ENCODE data around the gene ZNF319. TPM values are rescaled to one million over a fixed set of nuclear protein-coding genes. Genes with fewer than 3 reads are reported as not detected.

The ZNF319 gene
- total and polyA plus RNA-seq, 2 experiments from 2014 or later: 1.7 to 10.0 TPM

DNA sequence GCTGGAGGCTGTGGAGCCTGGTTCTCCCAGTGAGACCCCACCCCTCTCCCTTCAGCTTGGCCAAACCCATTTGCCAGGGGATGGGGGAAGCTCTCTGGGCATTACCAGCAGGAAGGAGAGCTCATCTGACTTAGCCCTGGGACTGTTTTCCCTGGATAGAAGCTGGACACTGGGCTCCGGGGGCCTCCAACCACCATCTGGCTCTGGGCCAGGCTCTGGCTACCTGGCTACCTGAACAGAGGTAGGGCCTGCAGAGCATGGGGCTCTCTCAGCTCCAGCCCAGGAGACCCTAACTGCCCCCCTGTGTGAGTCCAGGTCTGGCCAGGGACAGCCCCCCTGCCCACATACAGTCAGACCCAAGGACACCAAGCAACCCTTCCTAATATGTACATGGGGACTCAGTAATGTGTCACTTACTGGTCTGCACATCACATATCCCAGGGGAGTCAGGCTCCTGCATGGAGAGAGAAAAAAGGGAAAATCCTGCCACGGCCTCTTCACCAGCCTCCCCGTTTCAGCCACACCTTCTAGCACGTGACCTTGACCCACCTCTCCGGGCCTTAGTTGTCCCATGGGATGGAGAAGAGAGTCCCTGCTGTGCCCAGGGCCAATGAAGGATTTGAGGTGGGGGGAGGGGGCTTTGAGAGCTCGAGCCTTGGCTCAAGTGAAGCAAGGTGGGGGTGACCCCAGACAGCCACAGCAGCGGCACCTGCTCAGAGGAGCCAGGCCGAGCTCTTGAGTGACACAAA is 43.4 kb downstream of the ZNF319 start (continued):
- TF ChIP-seq, protein P1, sequence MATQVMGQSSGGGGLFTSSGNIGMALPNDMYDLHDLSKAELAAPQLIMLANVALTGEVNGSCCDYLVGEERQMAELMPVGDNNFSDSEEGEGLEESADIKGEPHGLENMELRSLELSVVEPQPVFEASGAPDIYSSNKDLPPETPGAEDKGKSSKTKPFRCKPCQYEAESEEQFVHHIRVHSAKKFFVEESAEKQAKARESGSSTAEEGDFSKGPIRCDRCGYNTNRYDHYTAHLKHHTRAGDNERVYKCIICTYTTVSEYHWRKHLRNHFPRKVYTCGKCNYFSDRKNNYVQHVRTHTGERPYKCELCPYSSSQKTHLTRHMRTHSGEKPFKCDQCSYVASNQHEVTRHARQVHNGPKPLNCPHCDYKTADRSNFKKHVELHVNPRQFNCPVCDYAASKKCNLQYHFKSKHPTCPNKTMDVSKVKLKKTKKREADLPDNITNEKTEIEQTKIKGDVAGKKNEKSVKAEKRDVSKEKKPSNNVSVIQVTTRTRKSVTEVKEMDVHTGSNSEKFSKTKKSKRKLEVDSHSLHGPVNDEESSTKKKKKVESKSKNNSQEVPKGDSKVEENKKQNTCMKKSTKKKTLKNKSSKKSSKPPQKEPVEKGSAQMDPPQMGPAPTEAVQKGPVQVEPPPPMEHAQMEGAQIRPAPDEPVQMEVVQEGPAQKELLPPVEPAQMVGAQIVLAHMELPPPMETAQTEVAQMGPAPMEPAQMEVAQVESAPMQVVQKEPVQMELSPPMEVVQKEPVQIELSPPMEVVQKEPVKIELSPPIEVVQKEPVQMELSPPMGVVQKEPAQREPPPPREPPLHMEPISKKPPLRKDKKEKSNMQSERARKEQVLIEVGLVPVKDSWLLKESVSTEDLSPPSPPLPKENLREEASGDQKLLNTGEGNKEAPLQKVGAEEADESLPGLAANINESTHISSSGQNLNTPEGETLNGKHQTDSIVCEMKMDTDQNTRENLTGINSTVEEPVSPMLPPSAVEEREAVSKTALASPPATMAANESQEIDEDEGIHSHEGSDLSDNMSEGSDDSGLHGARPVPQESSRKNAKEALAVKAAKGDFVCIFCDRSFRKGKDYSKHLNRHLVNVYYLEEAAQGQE (IDR thresholded peaks at IDR 0.05; ENCODE audit: unreplicated experiment): no peak
- TF ChIP-seq CTCF (conservative IDR thresholded peaks at IDR 0.05; ENCODE audit: low read depth in 2 of 2): no peak
- TF ChIP-seq ZNF331 (CRISPR knock-in tag; IDR thresholded peaks at IDR 0.05; ENCODE audit: low read depth): no peak

GRCh38 chr16:57956270-57956808 is 44.1 kb downstream of the ZNF319 start:
- Histone ChIP-seq H2AFZ (no peak overlapping the region), H3F3A (replicated peaks; ENCODE audit: low read depth) (no peaks in the 10 kb centered on the region), H3K9me2 (ENCODE audit: insufficient read depth) (no peaks in the 10 kb centered on the region), H3K79me2 (replicated peaks; ENCODE audit: insufficient read depth) (no peaks in the 10 kb centered on the region), H4K20me1 (replicated peaks; ENCODE audit: insufficient read depth) (no peaks in the 10 kb centered on the region), H3K36me3 (ENCODE audit: insufficient read depth) (no peaks in the 10 kb centered on the region), H3K27ac (ENCODE audit: low read depth) (no peak overlapping the region), H3K4me2 (no peak overlapping the region), H3K4me1 (ENCODE audit: insufficient read depth) (no peaks in the 10 kb centered on the region), H3K4me3 (no peak overlapping the region), H3K27me3 (ENCODE audit: insufficient read depth) (no peaks in the 10 kb centered on the region)
- peaks cover 15% of the 10 kb centered on the region for H3K4me1 Mint-ChIP-seq
- H3K36me3 Mint-ChIP-seq (ENCODE audit: low read depth): no peaks in the 10 kb centered on the region
- no peak overlapping the region for H3K27ac Mint-ChIP-seq
- H3K9me3 Mint-ChIP-seq: no peaks in the 10 kb centered on the region
- peaks cover 10% of the 10 kb centered on the region for H3K27me3 Mint-ChIP-seq (ENCODE audit: insufficient read depth, low read depth, poor library complexity)
- ATAC-seq (no peak), DNase-seq (ENCODE audit: low spot score) (no peak)
- H3K4me3 Mint-ChIP-seq: no peak overlapping the region
- TF ChIP-seq, protein P1 (IDR thresholded peaks at IDR 0.05; ENCODE audit: unreplicated experiment): no peak
- no peak for TF ChIP-seq CREB1 (CRISPR knock-in tag; IDR thresholded peaks at IDR 0.05; ENCODE audit: low read depth)
- TF ChIP-seq ZNF331 (CRISPR knock-in tag; IDR thresholded peaks at IDR 0.05; ENCODE audit: low read depth): no peak
- TF ChIP-seq EZH2phosphoT487 (IDR thresholded peaks at IDR 0.05; ENCODE audit: unreplicated experiment): no peak
- TF ChIP-seq ZNF462 (CRISPR knock-in tag; IDR thresholded peaks at IDR 0.05): no peak
- TF ChIP-seq JUNB (IDR thresholded peaks at IDR 0.05; ENCODE audit: unreplicated experiment): no peak
